GM23338 (cell line): ENCODE results near the gene RARRES2. TPM values are rescaled to one million over a fixed set of nuclear protein-coding genes. Genes with fewer than 3 reads are reported as not detected.

Experiments used
- ATAC-seq: fragments of 200-7000 bp; cut with Tn5 transposase; 3 replicates; pipeline ENCODE4 v1.9.1; 2020
- DNase-seq: peaks from one replicate; pipeline ENCODE4 v3.0.0-alpha.2; 2015; ENCODE audit warnings: low spot score
- H2AFZ ChIP-seq: fragments of 200-600 bp; sonication (generic); 2 replicates; pipeline ENCODE4 v1.8.0; 2016; ENCODE audit warnings: antibody characterized with exemption, mild to moderate bottlenecking, moderate library complexity
- H3F3A ChIP-seq: fragments of 200-600 bp; sonication (generic); replicated peaks from 2 replicates; pipeline ENCODE4 v1.8.0; 2017; ENCODE audit warnings: antibody characterized with exemption, mixed run types, low read depth
- H3K27ac ChIP-seq: fragments of 200-600 bp; sonication (generic); 2 replicates; pipeline ENCODE4 v1.6.1; 2016; ENCODE audit warnings: low read depth
- H3K27me3 ChIP-seq: fragments of 200-600 bp; sonication (generic); 2 replicates; pipeline ENCODE4 v1.8.0; 2016; ENCODE audit warnings: mild to moderate bottlenecking, mixed run types, moderate library complexity; ENCODE audit not compliant: insufficient read depth
- H3K36me3 ChIP-seq: fragments of 200-600 bp; sonication (generic); 2 replicates; pipeline ENCODE4 v1.8.0; 2016; ENCODE audit warnings: mild to moderate bottlenecking; ENCODE audit not compliant: insufficient read depth
- H3K4me1 ChIP-seq: fragments of 200-600 bp; sonication (generic); 2 replicates; pipeline ENCODE4 v1.8.0; 2016; ENCODE audit warnings: mild to moderate bottlenecking, moderate library complexity; ENCODE audit not compliant: insufficient read depth
- H3K4me2 ChIP-seq: fragments of 200-600 bp; sonication (generic); 2 replicates; pipeline ENCODE4 v1.7.1; 2017; ENCODE audit warnings: mixed run types
- H3K4me3 ChIP-seq: fragments of 200-600 bp; sonication (generic); 2 replicates; pipeline ENCODE4 v1.6.1; 2016; ENCODE audit warnings: mixed run types
- H3K79me2 ChIP-seq: fragments of 200-600 bp; sonication (generic); replicated peaks from 2 replicates; pipeline ENCODE4 v1.8.0; 2017; ENCODE audit warnings: mild to moderate bottlenecking; ENCODE audit not compliant: insufficient read depth
- H3K9me2 ChIP-seq: fragments of 200-600 bp; sonication (generic); 2 replicates; pipeline ENCODE4 v1.8.0; 2017; ENCODE audit not compliant: insufficient read depth
- H4K20me1 ChIP-seq: fragments of 200-600 bp; sonication (generic); replicated peaks from 2 replicates; pipeline ENCODE4 v1.8.0; 2017; ENCODE audit warnings: mild to moderate bottlenecking; ENCODE audit not compliant: insufficient read depth
- H3K27ac Mint-ChIP-seq: 2 replicates; pipeline ENCODE4 v1.8.0; 2020; ENCODE audit warnings: inconsistent platforms, mild to moderate bottlenecking, moderate library complexity, mixed read lengths
- H3K27me3 Mint-ChIP-seq: 3 replicates; pipeline ENCODE4 v1.8.0; 2022; ENCODE audit warnings: low read depth, mild to moderate bottlenecking, moderate library complexity, mixed read lengths, inconsistent platforms; ENCODE audit not compliant: insufficient read depth, poor library complexity
- H3K36me3 Mint-ChIP-seq: 3 replicates; pipeline ENCODE4 v1.8.0; 2021; ENCODE audit warnings: low read depth, mild to moderate bottlenecking, inconsistent platforms, moderate library complexity, mixed read lengths
- H3K4me1 Mint-ChIP-seq: 3 replicates; pipeline ENCODE4 v1.8.0; 2020; ENCODE audit warnings: mild to moderate bottlenecking, inconsistent platforms, mixed read lengths
- H3K4me3 Mint-ChIP-seq: 3 replicates; pipeline ENCODE4 v1.8.0; 2021; ENCODE audit warnings: moderate library complexity, mild to moderate bottlenecking, inconsistent platforms, mixed read lengths
- H3K9me3 Mint-ChIP-seq: 3 replicates; pipeline ENCODE4 v1.8.0; 2020; ENCODE audit warnings: moderate library complexity, mild to moderate bottlenecking, inconsistent platforms, mixed read lengths
- CREB1 ChIP-seq: fragments of 250-450 bp; sonication (Bioruptor Pico); IDR thresholded peaks from 2 replicates; pipeline ENCODE4 v1.5.0; 2020; ENCODE audit warnings: low read depth, mild to moderate bottlenecking, moderate library complexity
- CTCF ChIP-seq, 2 experiments: fragments of 200-600 bp in 1 of 2; sonication (generic) in 1 of 2; conservative IDR thresholded peaks; 2 replicates each; pipeline versions ENCODE4 v1.5.1 to v1.6.1; 2016 to 2017; ENCODE audit warnings: antibody characterized with exemption in 2 of 2, low read depth in 2 of 2, mild to moderate bottlenecking in 2 of 2, moderate library complexity in 1 of 2
- EZH2 ChIP-seq: fragments of 200-600 bp; sonication (generic); IDR thresholded peaks from one replicate; pipeline ENCODE4 v1.8.0; 2017; ENCODE audit warnings: antibody characterized with exemption, mild to moderate bottlenecking, low read depth; ENCODE audit not compliant: unreplicated experiment
- EZH2phosphoT487 ChIP-seq: fragments of 200-600 bp; sonication (generic); IDR thresholded peaks from one replicate; pipeline ENCODE4 v1.8.1; 2018; ENCODE audit warnings: antibody characterized with exemption; ENCODE audit not compliant: unreplicated experiment
- JUNB ChIP-seq: IDR thresholded peaks from one replicate; pipeline ENCODE4 v1.6.1; 2016; ENCODE audit warnings: antibody characterized with exemption; ENCODE audit not compliant: unreplicated experiment
- NANOG ChIP-seq: IDR thresholded peaks from 2 replicates; pipeline ENCODE4 v1.6.1; 2016; ENCODE audit warnings: antibody characterized with exemption, borderline replicate concordance
- POLR2AphosphoS5 ChIP-seq: IDR thresholded peaks from 2 replicates; pipeline ENCODE4 v1.6.1; 2016; ENCODE audit warnings: antibody characterized with exemption, low read depth
- REST ChIP-seq: IDR thresholded peaks from one replicate; pipeline ENCODE4 v1.6.1; 2018; ENCODE audit warnings: antibody characterized with exemption; ENCODE audit not compliant: unreplicated experiment
- STAT1 ChIP-seq: IDR thresholded peaks from one replicate; pipeline ENCODE4 v1.6.1; 2016; ENCODE audit warnings: antibody characterized with exemption; ENCODE audit not compliant: unreplicated experiment
- ZNF114 ChIP-seq: fragments of 250-450 bp; sonication (Bioruptor Pico); IDR thresholded peaks from 2 replicates; pipeline ENCODE4 v1.5.0; 2020; ENCODE audit warnings: mild to moderate bottlenecking, moderate library complexity
- ZNF331 ChIP-seq: fragments of 250-450 bp; sonication (Bioruptor Pico); IDR thresholded peaks from 2 replicates; pipeline ENCODE4 v1.5.0; 2020; ENCODE audit warnings: low read depth, mild to moderate bottlenecking, moderate library complexity
- polyA plus RNA-seq: library from polyadenylated mRNA; unstranded; fragments of >200 nt; fragmentation: Nextera tagmentation; extraction: Ambion mirVana; gene quantifications from 2 replicates; pipeline ENCODE4 v1.2.1, GENCODE V29; 2016
- total RNA-seq: library from RNA; depleted of rRNA; stranded (reverse); fragments of >200 nt; shearing (Covaris generic); gene quantifications from 2 replicates; pipeline ENCODE4 v1.2.3, GENCODE V29; 2014
- TF ChIP-seq, protein P1 (sequence below): IDR thresholded peaks from 2 replicates; pipeline ENCODE4 v1.6.1; 2016; ENCODE audit warnings: antibody characterized with exemption
- TF ChIP-seq, protein P2 (sequence below): fragments of 250-450 bp; sonication (Bioruptor Pico); IDR thresholded peaks from 2 replicates; pipeline ENCODE4 v1.5.0; 2020; ENCODE audit warnings: mild to moderate bottlenecking, moderate library complexity

Gene RARRES2
- total and polyA plus RNA-seq, 2 experiments from 2014 or later = 169 to 314 TPM

DNA sequence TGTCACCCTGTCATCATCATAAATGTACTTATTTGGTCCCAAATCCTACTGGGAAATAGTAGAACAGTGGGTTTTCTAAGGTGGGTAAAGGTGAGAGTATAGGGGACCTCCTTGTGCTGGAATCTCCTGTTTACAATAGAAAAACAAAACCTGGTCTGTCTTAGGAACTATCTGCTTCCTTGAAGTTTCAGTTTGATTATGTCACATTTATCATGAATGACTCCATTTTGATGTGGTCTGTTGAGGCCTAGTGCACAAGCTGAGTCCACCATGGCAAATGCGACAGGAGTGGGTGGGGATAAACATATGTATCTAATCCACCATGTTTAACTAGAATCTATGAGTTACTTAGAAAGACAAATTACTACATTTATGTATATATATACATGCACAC is 14.2 kb upstream of the RARRES2 start:
- H3K4me2 ChIP-seq = no peak overlapping the region
- no peak overlapping the region for H3K4me3 ChIP-seq
- H3K27ac ChIP-seq = no peak overlapping the region
- H3K9me2 ChIP-seq = no peaks in the 10 kb centered on the region
- Mint-ChIP-seq H3K27me3 (peaks cover 5% of the 10 kb centered on the region), H3K36me3 (no peaks in the 10 kb centered on the region; the same call in 2 of the 3 replicates), H3K4me3 (no peak overlapping the region), H3K9me3 (no peaks in the 10 kb centered on the region; the same call in 2 of the 3 replicates), H3K27ac (no peak overlapping the region), H3K4me1 (peaks cover 21% of the 10 kb centered on the region)
- H3K36me3 ChIP-seq = no peaks in the 10 kb centered on the region; the same call in 1 of the 2 replicates
- peaks cover 13% of the 10 kb centered on the region for H3F3A ChIP-seq
- peak overlapping the region; percentile 56; the same call in 1 of the 2 replicates for H2AFZ ChIP-seq
- H3K4me1 ChIP-seq = peaks cover 14% of the 10 kb centered on the region; the same call in 1 of the 2 replicates
- no peaks in the 10 kb centered on the region for H3K79me2 ChIP-seq
- ATAC-seq (no peak), DNase-seq (no peak)
- TF ChIP-seq STAT1 = no peak
- TF ChIP-seq EZH2phosphoT487 = no peak
- no peak for TF ChIP-seq ZNF114 (CRISPR knock-in tag)
- TF ChIP-seq ZNF331 = no peak
- TF ChIP-seq CTCF (conservative IDR thresholded peaks at IDR 0.05; ENCODE audit: low read depth in 2 of 2) = no peak
- TF ChIP-seq NANOG = no peak
- TF ChIP-seq JUNB = no peak
- TF ChIP-seq POLR2AphosphoS5 = no peak
- TF ChIP-seq, protein P1, sequence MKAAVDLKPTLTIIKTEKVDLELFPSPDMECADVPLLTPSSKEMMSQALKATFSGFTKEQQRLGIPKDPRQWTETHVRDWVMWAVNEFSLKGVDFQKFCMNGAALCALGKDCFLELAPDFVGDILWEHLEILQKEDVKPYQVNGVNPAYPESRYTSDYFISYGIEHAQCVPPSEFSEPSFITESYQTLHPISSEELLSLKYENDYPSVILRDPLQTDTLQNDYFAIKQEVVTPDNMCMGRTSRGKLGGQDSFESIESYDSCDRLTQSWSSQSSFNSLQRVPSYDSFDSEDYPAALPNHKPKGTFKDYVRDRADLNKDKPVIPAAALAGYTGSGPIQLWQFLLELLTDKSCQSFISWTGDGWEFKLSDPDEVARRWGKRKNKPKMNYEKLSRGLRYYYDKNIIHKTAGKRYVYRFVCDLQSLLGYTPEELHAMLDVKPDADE = no peak
- TF ChIP-seq REST = no peak
- TF ChIP-seq, protein P2, sequence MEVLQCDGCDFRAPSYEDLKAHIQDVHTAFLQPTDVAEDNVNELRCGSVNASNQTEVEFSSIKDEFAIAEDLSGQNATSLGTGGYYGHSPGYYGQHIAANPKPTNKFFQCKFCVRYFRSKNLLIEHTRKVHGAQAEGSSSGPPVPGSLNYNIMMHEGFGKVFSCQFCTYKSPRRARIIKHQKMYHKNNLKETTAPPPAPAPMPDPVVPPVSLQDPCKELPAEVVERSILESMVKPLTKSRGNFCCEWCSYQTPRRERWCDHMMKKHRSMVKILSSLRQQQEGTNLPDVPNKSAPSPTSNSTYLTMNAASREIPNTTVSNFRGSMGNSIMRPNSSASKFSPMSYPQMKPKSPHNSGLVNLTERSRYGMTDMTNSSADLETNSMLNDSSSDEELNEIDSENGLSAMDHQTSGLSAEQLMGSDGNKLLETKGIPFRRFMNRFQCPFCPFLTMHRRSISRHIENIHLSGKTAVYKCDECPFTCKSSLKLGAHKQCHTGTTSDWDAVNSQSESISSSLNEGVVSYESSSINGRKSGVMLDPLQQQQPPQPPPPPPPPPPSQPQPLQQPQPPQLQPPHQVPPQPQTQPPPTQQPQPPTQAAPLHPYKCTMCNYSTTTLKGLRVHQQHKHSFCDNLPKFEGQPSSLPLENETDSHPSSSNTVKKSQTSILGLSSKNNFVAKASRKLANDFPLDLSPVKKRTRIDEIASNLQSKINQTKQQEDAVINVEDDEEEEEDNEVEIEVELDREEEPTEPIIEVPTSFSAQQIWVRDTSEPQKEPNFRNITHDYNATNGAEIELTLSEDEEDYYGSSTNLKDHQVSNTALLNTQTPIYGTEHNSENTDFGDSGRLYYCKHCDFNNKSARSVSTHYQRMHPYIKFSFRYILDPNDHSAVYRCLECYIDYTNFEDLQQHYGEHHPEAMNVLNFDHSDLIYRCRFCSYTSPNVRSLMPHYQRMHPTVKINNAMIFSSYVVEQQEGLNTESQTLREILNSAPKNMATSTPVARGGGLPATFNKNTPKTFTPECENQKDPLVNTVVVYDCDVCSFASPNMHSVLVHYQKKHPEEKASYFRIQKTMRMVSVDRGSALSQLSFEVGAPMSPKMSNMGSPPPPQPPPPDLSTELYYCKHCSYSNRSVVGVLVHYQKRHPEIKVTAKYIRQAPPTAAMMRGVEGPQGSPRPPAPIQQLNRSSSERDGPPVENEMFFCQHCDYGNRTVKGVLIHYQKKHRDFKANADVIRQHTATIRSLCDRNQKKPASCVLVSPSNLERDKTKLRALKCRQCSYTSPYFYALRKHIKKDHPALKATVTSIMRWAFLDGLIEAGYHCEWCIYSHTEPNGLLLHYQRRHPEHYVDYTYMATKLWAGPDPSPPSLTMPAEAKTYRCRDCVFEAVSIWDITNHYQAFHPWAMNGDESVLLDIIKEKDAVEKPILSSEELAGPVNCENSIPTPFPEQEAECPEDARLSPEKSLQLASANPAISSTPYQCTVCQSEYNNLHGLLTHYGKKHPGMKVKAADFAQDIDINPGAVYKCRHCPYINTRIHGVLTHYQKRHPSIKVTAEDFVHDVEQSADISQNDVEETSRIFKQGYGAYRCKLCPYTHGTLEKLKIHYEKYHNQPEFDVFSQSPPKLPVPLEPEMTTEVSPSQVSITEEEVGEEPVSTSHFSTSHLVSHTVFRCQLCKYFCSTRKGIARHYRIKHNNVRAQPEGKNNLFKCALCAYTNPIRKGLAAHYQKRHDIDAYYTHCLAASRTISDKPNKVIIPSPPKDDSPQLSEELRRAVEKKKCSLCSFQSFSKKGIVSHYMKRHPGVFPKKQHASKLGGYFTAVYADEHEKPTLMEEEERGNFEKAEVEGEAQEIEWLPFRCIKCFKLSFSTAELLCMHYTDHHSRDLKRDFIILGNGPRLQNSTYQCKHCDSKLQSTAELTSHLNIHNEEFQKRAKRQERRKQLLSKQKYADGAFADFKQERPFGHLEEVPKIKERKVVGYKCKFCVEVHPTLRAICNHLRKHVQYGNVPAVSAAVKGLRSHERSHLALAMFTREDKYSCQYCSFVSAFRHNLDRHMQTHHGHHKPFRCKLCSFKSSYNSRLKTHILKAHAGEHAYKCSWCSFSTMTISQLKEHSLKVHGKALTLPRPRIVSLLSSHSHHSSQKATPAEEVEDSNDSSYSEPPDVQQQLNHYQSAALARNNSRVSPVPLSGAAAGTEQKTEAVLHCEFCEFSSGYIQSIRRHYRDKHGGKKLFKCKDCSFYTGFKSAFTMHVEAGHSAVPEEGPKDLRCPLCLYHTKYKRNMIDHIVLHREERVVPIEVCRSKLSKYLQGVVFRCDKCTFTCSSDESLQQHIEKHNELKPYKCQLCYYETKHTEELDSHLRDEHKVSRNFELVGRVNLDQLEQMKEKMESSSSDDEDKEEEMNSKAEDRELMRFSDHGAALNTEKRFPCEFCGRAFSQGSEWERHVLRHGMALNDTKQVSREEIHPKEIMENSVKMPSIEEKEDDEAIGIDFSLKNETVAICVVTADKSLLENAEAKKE = no peak
- no peak for TF ChIP-seq EZH2
- no peak for TF ChIP-seq CREB1 (CRISPR knock-in tag)
- H3K27me3 ChIP-seq = no peaks in the 10 kb centered on the region
- no peaks in the 10 kb centered on the region for H4K20me1 ChIP-seq
